Measurements from ENCODE around the gene SYCP1.
A peak's percentile ranks its signal among the peaks of the same experiment; 100 is the strongest.
"Not testable (repeated sequence)": the region's sequence is repeated elsewhere in the genome, so short reads cannot be mapped to it uniquely, and the experiment has no call there.

SYCP1 gene

GRCh38 chr1:114901814-114902213 lies 47.2 kb downstream of the SYCP1 start:
- peak in 1 of 2 donors; percentile 1 for DNase-seq (ENCODE audit: low read depth in 2 of 2)
- TF ChIP-seq, protein P1, sequence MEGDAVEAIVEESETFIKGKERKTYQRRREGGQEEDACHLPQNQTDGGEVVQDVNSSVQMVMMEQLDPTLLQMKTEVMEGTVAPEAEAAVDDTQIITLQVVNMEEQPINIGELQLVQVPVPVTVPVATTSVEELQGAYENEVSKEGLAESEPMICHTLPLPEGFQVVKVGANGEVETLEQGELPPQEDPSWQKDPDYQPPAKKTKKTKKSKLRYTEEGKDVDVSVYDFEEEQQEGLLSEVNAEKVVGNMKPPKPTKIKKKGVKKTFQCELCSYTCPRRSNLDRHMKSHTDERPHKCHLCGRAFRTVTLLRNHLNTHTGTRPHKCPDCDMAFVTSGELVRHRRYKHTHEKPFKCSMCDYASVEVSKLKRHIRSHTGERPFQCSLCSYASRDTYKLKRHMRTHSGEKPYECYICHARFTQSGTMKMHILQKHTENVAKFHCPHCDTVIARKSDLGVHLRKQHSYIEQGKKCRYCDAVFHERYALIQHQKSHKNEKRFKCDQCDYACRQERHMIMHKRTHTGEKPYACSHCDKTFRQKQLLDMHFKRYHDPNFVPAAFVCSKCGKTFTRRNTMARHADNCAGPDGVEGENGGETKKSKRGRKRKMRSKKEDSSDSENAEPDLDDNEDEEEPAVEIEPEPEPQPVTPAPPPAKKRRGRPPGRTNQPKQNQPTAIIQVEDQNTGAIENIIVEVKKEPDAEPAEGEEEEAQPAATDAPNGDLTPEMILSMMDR (IDR thresholded peaks at IDR 0.05; ENCODE audit: low read depth, low read length) = no peak
- no peak overlapping the region for H3K4me3 ChIP-seq (replicated peaks in 1 of 2; ENCODE audit: low read depth in 2 of 2, low read length in 2 of 2)

DNA sequence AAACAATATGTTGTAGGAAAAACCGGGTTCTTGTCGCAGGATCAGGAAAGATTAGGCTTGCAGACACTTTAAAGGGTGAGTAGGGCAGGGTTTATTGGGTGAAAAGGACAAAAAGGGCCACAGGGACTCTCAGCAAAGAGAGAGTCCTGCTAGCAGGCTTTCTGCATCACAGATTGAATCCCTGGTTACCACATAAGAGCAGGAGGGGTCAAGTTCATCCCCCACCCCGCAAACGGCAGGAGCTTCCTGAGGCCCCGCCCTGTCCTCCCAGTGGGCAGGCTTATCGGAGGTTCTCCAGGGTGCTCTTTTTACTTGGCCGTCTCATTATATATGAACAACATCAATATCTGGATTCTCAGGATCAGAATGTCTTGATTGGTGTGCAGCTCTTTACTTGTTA lies 47.7 kb downstream of the SYCP1 start:
- TF ChIP-seq, protein P1 (IDR thresholded peaks at IDR 0.05; ENCODE audit: low read depth, low read length) = no peak
- DNase-seq (ENCODE audit: low read depth in 2 of 2) = peak in 1 of 2 donors; percentile 0
- H3K4me3 ChIP-seq (replicated peaks in 1 of 2; ENCODE audit: low read depth in 2 of 2, low read length in 2 of 2) = no peak overlapping the region

GRCh38 chr1:114903480-114903879 lies 48.8 kb downstream of the SYCP1 start:
- no peak for DNase-seq (ENCODE audit: low read depth in 2 of 2)
- H3K4me3 ChIP-seq (replicated peaks in 1 of 2; ENCODE audit: low read depth in 2 of 2, low read length in 2 of 2) = no peak overlapping the region
- TF ChIP-seq, protein P1 (IDR thresholded peaks at IDR 0.05; ENCODE audit: low read depth, low read length) = no peak

GRCh38 chr1:114915720-114916119 lies 61.1 kb downstream of the SYCP1 start:
- not testable (repeated sequence) for H3K4me3 ChIP-seq (replicated peaks in 1 of 2; ENCODE audit: low read depth in 2 of 2, low read length in 2 of 2); DNase-seq (ENCODE audit: low read depth in 2 of 2)

DNA sequence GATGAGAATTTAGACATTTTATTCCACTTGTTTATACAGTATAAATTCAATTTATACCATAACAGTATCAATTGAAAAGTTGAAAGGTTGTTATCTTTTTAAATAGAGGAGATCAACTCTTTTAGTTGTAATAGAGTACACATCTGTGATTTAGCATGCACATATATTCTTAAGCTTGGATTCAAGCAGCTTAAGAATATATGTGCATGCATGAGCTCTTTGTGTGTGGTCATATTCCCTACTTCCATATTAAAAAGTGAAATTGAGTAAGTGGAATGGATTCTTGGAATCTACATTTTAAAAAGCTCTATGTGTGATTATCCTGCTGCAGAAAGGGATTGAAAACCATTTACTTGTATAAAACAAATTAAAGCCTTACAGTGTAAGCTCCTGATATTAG lies 71.9 kb downstream of the SYCP1 start:
- DNase-seq (ENCODE audit: low read depth in 2 of 2) = no peak
- TF ChIP-seq, protein P1 (IDR thresholded peaks at IDR 0.05; ENCODE audit: low read depth, low read length) = no peak
- H3K4me3 ChIP-seq (replicated peaks in 1 of 2; ENCODE audit: low read depth in 2 of 2, low read length in 2 of 2) = no peak overlapping the region

- no peak overlapping the region for H3K4me3 ChIP-seq (replicated peaks in 1 of 2; ENCODE audit: low read depth in 2 of 2, low read length in 2 of 2)
- DNase-seq (ENCODE audit: low read depth in 2 of 2) = no peak
- TF ChIP-seq, protein P1 (IDR thresholded peaks at IDR 0.05; ENCODE audit: low read depth, low read length) = no peak
These were observed 72.7 kb downstream of the SYCP1 start for GRCh38 chr1:114927401-114927800.

DNA sequence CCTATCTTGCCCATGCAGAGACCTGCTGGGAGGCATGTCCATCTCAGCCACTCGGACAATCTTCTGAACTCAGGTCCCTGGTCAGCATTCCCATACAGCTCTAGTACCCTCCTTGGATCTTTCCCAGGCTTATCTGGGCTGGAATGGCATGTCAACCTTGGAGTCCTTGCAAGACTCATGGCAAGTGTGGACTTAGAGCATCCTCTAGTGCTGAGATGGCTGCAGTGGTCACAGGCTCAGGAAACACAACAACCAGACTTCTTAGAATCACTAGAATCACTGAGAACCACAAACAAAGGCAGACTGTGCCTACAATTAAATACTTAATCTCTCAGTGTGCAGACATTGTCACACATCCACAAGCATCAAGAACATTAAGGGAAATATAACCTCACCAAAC lies 101.9 kb downstream of the SYCP1 start:
- H3K4me3 ChIP-seq (replicated peaks in 1 of 2; ENCODE audit: low read depth in 2 of 2, low read length in 2 of 2) = no peak overlapping the region
- peak; percentile 6 to 17 for DNase-seq (ENCODE audit: low read depth in 2 of 2)
- TF ChIP-seq, protein P1 (IDR thresholded peaks at IDR 0.05; ENCODE audit: low read depth, low read length) = peak; percentile 18
